CD14-positive monocyte (primary cell): Measurements from ENCODE around the gene CCDC59. TPM values are rescaled to one million over a fixed set of nuclear protein-coding genes. Genes with fewer than 3 reads are reported as not detected.

ENCODE experiments used
- DNase-seq, 3 donors: peaks; one replicate each; pipeline ENCODE4 v3.0.0-alpha.2; 2011 to 2022
- H2AFZ ChIP-seq: 2 replicates; pipeline ENCODE4 v1.6.0; 2012; ENCODE audit warnings: mild to moderate bottlenecking, low read depth, low read length, inconsistent platforms; ENCODE audit not compliant: insufficient read depth, poor library complexity, severe bottlenecking
- H3K27ac ChIP-seq, 2 donors: 1 replicate in 1 of 2; 2 replicates in 1 of 2; pipeline ENCODE4 v1.5.1; 2012 to 2013; ENCODE audit warnings: low read length in 2 of 2, control low read depth in 1 of 2, inconsistent platforms in 1 of 2, low read depth in 1 of 2, mild to moderate bottlenecking in 1 of 2
- H3K27me3 ChIP-seq, 2 donors: one replicate each; pipeline versions ENCODE4 v1.6.0 to v1.6.1; 2011 to 2013; ENCODE audit warnings: low read length in 2 of 2; ENCODE audit not compliant: control insufficient read depth in 2 of 2, insufficient read depth in 2 of 2
- H3K36me3 ChIP-seq, 2 donors: replicated peaks in 1 of 2; 1 replicate in 1 of 2; 2 replicates in 1 of 2; pipeline versions ENCODE4 v1.5.1 to v1.6.1; 2012 to 2013; ENCODE audit warnings: low read length in 2 of 2, control low read depth in 1 of 2, inconsistent platforms in 1 of 2, mild to moderate bottlenecking in 1 of 2; ENCODE audit not compliant: insufficient read depth in 2 of 2, control insufficient read depth in 1 of 2
- H3K4me1 ChIP-seq, 2 donors: 1 replicate in 1 of 2; 2 replicates in 1 of 2; pipeline versions ENCODE4 v1.5.1 to v1.6.1; 2012 to 2013; ENCODE audit warnings: low read length in 2 of 2, control low read depth in 1 of 2, inconsistent platforms in 1 of 2, mild to moderate bottlenecking in 1 of 2, moderate library complexity in 1 of 2; ENCODE audit not compliant: insufficient read depth in 2 of 2, control insufficient read depth in 1 of 2
- H3K4me2 ChIP-seq: replicated peaks from 2 replicates; pipeline ENCODE3; 2012; ENCODE audit warnings: low read length, moderate library complexity, mild to moderate bottlenecking; ENCODE audit not compliant: poor library complexity, severe bottlenecking; ENCODE audit errors: extremely low read depth
- H3K4me3 ChIP-seq, 3 experiments: fragments of 200-600 bp in 1 of 3; sonication (generic) in 1 of 3; replicated peaks in 1 of 3; 1 replicate in 2 of 3; 2 replicates in 1 of 3; pipeline ENCODE4 v1.5.1; 2011 to 2013; ENCODE audit warnings: low read length in 3 of 3, mild to moderate bottlenecking in 3 of 3, control low read depth in 2 of 3, low read depth in 2 of 3, inconsistent platforms in 1 of 3, moderate library complexity in 1 of 3
- H3K79me2 ChIP-seq: 2 replicates; pipeline ENCODE4 v1.6.0; 2012; ENCODE audit warnings: mild to moderate bottlenecking, control low read depth, inconsistent platforms, low read length, moderate library complexity; ENCODE audit not compliant: insufficient read depth
- H3K9ac ChIP-seq: 2 replicates; pipeline ENCODE4 v1.6.0; 2017; ENCODE audit warnings: low read length, mild to moderate bottlenecking; ENCODE audit not compliant: insufficient read depth, poor library complexity, severe bottlenecking
- H3K9me3 ChIP-seq, 2 donors: replicated peaks in 1 of 2; 1 replicate in 1 of 2; 2 replicates in 1 of 2; pipeline versions ENCODE4 v1.5.1 to v1.6.1; 2012 to 2013; ENCODE audit warnings: low read length in 2 of 2, control low read depth in 1 of 2; ENCODE audit not compliant: control insufficient read depth in 1 of 2, insufficient read depth in 1 of 2
- H4K20me1 ChIP-seq: 2 replicates; pipeline ENCODE4 v1.6.0; 2012; ENCODE audit warnings: mild to moderate bottlenecking, low read length, control low read depth, moderate library complexity; ENCODE audit not compliant: insufficient read depth
- H3K27ac Mint-ChIP-seq, 7 donors: one replicate each; pipeline ENCODE4 v1.8.0; 2020; ENCODE audit warnings: mild to moderate bottlenecking in 7 of 7, mixed read lengths in 7 of 7, moderate library complexity in 6 of 7, inconsistent platforms in 2 of 7
- H3K27me3 Mint-ChIP-seq, 3 donors: one replicate each; pipeline ENCODE4 v1.8.0; 2021 to 2022; ENCODE audit warnings: low read depth in 3 of 3, mild to moderate bottlenecking in 3 of 3, mixed read lengths in 3 of 3, moderate library complexity in 3 of 3, inconsistent platforms in 1 of 3
- H3K36me3 Mint-ChIP-seq, 2 donors: one replicate each; pipeline ENCODE4 v1.8.0; 2020; ENCODE audit warnings: mixed read lengths in 2 of 2, inconsistent platforms in 1 of 2, mild to moderate bottlenecking in 1 of 2
- H3K4me1 Mint-ChIP-seq: one replicate; pipeline ENCODE4 v1.8.0; 2020; ENCODE audit warnings: mild to moderate bottlenecking, mixed read lengths
- H3K4me3 Mint-ChIP-seq, 2 donors: one replicate each; pipeline ENCODE4 v1.8.0; 2020; ENCODE audit warnings: mild to moderate bottlenecking in 2 of 2, mixed read lengths in 2 of 2, moderate library complexity in 1 of 2
- H3K9me3 Mint-ChIP-seq, 7 donors: one replicate each; pipeline ENCODE4 v1.8.0; 2020 to 2022; ENCODE audit warnings: mixed read lengths in 7 of 7, mild to moderate bottlenecking in 6 of 7, moderate library complexity in 6 of 7, inconsistent platforms in 2 of 7
- WGBS: methylation state at CpG from one replicate; pipeline ENCODE4 v1.1.5; 2013; ENCODE audit warnings: missing lambda C conversion rate; ENCODE audit not compliant: insufficient coverage; 5-methylcytosine and 5-hydroxymethylcytosine counted together
- intact Hi-C, 2 donors: fragments of 100-400 bp; cut with micrococcal nuclease; formaldehyde crosslinking; loops; one replicate each; pipeline versions ENCODE4 v1.15.0 to v1.15.1; 2023
- polyA plus RNA-seq, 3 donors: library from polyadenylated mRNA; depleted of rRNA in 1 of 3; unstranded in 2 of 3; stranded (reverse) in 1 of 3; fragments of 300-500 nt in 2 of 3; fragments of >200 nt in 1 of 3; fragmentation: Illumina TruSeq in 2 of 3; gene quantifications; 1 replicate in 2 of 3; 2 replicates in 1 of 3; pipeline ENCODE4 v1.2.3, GENCODE V29; 2012 to 2021
- TF ChIP-seq, protein P1 (sequence below): fragments of 200-600 bp; IDR thresholded peaks from one replicate; pipeline ENCODE4 v1.8.0; 2022; ENCODE audit warnings: antibody characterized with exemption, mild to moderate bottlenecking

Gene CCDC59
- polyA plus RNA-seq, 3 donors = 53.5 to 70.9 (median 55.3) TPM

DNA sequence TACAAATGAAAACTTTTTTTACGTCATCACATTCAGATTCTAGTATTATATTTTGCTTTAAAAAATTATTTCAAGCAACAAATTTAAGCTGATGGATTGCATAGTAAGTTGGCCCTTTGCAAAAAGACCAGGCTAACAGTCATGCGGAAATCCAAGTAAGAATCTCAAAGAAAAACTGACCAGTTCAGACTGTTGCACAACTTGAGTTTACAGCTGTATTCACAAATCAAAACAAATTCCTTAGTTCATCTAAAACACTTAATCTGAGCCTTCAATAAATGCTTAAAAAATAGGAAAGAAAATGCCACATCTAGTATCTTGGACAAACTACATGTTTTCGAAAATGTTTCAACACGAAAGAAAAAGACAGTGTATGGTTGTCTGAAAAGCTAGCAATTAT, 847 bp downstream of the CCDC59 start:
- Histone ChIP-seq H3K36me3 (peaks cover 39 to 43% of the 10 kb centered on the region in 2 donors), H3K79me2 (peaks cover 38% of the 10 kb centered on the region), H3K4me1 (peaks cover 16 to 28% of the 10 kb centered on the region in 2 donors), H3K9me3 (peaks cover 0 to 3% of the 10 kb centered on the region in 2 donors), H3K27me3 (no peaks in the 10 kb centered on the region), H3K4me2 (peak overlapping the region; percentile 83), H2AFZ (peak overlapping the region; percentile 82), H4K20me1 (no peaks in the 10 kb centered on the region), H3K4me3 (peak overlapping the region; percentile 83 to 100 (median 97)), H3K27ac (peak overlapping the region; percentile 85 to 97), H3K9ac (peak overlapping the region; percentile 95)
- peaks cover 45 to 52% of the 10 kb centered on the region in 2 donors for H3K36me3 Mint-ChIP-seq
- no peak for DNase-seq
- H3K27ac Mint-ChIP-seq = peak overlapping the region; percentile 97 to 100 (median 100)
- peaks cover 2 to 7% (median 3%) of the 10 kb centered on the region in 7 donors for H3K9me3 Mint-ChIP-seq
- H3K27me3 Mint-ChIP-seq = peaks cover 0 to 2% (median 0%) of the 10 kb centered on the region in 3 donors
- TF ChIP-seq, protein P1, sequence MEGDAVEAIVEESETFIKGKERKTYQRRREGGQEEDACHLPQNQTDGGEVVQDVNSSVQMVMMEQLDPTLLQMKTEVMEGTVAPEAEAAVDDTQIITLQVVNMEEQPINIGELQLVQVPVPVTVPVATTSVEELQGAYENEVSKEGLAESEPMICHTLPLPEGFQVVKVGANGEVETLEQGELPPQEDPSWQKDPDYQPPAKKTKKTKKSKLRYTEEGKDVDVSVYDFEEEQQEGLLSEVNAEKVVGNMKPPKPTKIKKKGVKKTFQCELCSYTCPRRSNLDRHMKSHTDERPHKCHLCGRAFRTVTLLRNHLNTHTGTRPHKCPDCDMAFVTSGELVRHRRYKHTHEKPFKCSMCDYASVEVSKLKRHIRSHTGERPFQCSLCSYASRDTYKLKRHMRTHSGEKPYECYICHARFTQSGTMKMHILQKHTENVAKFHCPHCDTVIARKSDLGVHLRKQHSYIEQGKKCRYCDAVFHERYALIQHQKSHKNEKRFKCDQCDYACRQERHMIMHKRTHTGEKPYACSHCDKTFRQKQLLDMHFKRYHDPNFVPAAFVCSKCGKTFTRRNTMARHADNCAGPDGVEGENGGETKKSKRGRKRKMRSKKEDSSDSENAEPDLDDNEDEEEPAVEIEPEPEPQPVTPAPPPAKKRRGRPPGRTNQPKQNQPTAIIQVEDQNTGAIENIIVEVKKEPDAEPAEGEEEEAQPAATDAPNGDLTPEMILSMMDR = no peak
- peaks cover 21% of the 10 kb centered on the region for H3K4me1 Mint-ChIP-seq
- peak overlapping the region; percentile 97 to 100 for H3K4me3 Mint-ChIP-seq
- intact Hi-C loops = loop anchor here in 1 of 2 donors (10.0 kb wide), 1 partner anchor 413 kb away; no protein-coding TSS in a partner anchor
- no CpG with 5 or more reads among the region's 4 CpGs for WGBS

DNA sequence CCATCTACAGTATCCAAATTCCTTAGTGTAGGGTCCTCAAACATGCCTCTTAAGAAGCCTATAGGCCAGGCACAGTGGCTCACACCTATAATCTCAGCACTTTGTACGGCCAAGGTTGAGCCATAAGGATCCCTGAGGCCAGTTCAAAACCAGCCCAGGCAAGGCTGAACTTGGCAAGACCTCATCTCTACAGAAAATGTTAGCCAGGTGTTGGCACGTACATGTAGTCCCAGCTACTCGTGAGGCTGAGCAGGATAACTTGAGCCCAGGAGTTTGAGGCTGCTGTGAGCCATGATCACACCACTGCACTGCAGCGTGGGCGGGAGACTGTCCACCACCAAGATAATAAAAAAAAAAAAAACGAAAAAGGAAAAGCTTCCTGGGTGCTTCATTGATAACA, 6.8 kb downstream of the CCDC59 start:
- H3K36me3 ChIP-seq = peaks cover 51 to 70% of the 10 kb centered on the region in 2 donors
- no peak for DNase-seq
- no peaks in the 10 kb centered on the region for H3K9me3 Mint-ChIP-seq

More for the DNA sequence above, 6.8 kb downstream of the CCDC59 start:
- Mint-ChIP-seq H3K27me3 (no peaks in the 10 kb centered on the region), H3K4me3 (no peak overlapping the region), H3K27ac (no peak overlapping the region), H3K4me1 (no peaks in the 10 kb centered on the region), H3K36me3 (peaks cover 49 to 69% of the 10 kb centered on the region in 2 donors)
- no peak overlapping the region for H2AFZ ChIP-seq
- TF ChIP-seq, protein P1 = no peak
- 100% methylated on average over 5 of the region's 6 CpGs for WGBS
- no peak overlapping the region for H3K9ac ChIP-seq
- H3K4me1 ChIP-seq = peaks cover 0 to 4% of the 10 kb centered on the region in 2 donors
- intact Hi-C loops = loop anchor here in 1 of 2 donors (10.0 kb wide), 1 partner anchor 407 kb away; no protein-coding TSS in a partner anchor
- H3K27ac ChIP-seq = no peak overlapping the region
- no peaks in the 10 kb centered on the region for H3K9me3 ChIP-seq
- H3K4me2 ChIP-seq = no peak overlapping the region
- H4K20me1 ChIP-seq = no peaks in the 10 kb centered on the region
- H3K4me3 ChIP-seq = no peak overlapping the region
- no peaks in the 10 kb centered on the region for H3K27me3 ChIP-seq
- H3K79me2 ChIP-seq = peaks cover 9% of the 10 kb centered on the region
